GM12872 (cell line): Measurements from ENCODE around the gene CARM1.

ENCODE experiments used
- TF ChIP-seq, protein P1 (sequence below): IDR thresholded peaks from 3 replicates; pipeline ENCODE4 v1.5.1; 2011; ENCODE audit warnings: low read depth, mild to moderate bottlenecking, low read length, moderate library complexity; ENCODE audit not compliant: insufficient read depth

CARM1 gene

DNA sequence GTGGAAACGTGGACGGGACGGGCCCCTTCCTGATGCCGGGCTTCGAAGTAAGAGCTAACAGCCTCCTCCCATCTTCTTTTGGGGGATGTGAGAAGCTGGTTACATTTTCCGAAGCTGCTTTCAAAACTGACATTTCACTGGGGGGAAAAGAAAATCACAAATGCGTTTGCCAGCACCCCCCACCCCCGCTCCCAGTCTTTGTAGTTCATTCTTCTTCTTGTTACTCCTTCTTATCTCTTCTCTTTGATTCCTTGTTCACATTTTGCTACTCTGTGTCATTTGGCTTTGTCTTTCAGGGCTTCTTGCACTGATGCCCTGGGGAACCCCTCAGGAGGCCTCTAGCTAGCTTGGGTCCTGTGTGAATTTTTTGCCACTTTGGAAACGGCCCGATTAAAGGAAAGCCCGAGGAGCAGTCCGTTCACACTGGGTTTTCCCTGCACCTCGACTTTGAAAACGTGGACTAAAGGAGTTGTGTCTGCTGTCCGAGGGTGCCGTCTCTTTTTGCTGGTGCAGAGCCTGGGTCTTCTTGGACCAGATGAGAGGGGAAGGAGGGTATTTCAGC lies 1.3 kb downstream of the CARM1 start:
- TF ChIP-seq, protein P1, sequence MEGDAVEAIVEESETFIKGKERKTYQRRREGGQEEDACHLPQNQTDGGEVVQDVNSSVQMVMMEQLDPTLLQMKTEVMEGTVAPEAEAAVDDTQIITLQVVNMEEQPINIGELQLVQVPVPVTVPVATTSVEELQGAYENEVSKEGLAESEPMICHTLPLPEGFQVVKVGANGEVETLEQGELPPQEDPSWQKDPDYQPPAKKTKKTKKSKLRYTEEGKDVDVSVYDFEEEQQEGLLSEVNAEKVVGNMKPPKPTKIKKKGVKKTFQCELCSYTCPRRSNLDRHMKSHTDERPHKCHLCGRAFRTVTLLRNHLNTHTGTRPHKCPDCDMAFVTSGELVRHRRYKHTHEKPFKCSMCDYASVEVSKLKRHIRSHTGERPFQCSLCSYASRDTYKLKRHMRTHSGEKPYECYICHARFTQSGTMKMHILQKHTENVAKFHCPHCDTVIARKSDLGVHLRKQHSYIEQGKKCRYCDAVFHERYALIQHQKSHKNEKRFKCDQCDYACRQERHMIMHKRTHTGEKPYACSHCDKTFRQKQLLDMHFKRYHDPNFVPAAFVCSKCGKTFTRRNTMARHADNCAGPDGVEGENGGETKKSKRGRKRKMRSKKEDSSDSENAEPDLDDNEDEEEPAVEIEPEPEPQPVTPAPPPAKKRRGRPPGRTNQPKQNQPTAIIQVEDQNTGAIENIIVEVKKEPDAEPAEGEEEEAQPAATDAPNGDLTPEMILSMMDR = no peak

DNA sequence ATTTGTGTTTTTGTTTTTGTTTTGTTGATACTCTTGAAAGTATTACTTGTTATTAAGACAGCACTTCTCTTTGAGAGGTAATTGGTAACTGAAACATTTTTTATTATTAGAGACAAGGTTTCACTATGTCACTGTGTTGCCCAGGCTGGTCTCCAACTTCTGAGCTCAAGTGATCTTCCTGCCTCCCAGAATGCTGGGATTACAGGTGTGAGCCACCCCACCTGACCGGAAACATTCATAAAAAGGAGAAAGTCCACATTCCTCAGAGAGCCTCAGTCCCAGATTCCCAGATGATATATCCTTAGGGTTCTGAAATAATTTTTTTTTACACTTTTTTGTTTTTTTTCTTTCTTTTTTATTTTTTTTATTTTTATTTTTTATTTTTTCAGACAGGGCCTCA lies 2.7 kb downstream of the CARM1 start:
- TF ChIP-seq, protein P1 = no peak

DNA sequence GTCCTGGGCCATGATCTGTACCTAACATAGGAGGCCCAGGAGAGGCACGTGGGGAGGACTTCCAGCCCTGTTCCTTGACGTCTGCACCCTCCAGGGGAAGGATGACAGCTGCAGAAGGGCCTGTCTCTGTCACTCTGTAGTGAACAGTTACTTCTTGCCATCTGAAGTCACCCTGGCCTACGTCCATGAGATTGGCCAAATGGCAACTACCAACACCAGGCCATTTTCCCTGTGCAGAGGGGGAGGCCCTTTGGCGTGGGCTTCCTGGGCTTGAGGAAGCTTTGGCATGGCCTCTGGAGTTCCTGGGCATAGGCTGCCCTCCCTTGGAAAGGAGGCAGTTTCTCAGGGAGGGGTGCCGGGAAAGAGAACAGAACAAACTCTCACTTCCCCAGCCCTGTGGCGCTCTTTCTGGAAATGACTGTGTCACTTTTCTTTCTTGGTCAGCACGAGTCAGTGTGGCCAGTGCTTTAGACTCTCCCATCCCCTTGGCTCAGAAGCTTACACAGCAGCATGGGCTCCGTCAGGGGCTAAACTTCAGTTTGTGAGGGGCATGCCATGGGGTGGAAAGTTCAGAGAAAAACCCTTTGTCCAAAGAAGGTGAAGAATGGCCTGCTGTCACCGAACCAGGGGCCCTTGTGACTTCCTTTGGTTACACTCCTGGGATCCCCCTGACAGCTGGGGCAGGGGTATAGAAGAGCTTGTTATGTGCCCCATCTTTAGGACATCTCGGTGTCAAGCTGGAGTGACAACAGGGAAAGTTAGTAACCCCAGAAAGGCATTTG lies 5.3 kb downstream of the CARM1 start:
- TF ChIP-seq, protein P1 = no peak

DNA sequence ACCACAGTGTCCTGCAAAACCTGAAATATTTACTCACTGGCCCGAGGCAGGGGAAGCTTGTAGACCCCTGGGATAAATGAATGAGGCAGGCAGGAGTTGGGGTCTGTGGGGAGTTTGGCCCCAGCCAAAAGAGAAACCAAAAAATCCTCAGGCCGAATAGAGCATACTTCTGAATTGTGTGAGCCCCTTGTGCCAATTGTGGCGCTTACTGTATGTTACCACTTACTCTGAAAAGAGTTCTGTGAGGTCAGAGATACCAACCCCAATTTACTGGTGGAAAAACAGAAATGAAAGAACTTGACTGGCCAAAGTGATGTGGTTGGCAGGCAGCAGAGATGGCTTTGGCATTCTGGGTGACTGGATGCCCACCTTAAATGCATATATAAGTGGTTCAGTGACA lies 6.9 kb downstream of the CARM1 start:
- TF ChIP-seq, protein P1 = no peak

DNA sequence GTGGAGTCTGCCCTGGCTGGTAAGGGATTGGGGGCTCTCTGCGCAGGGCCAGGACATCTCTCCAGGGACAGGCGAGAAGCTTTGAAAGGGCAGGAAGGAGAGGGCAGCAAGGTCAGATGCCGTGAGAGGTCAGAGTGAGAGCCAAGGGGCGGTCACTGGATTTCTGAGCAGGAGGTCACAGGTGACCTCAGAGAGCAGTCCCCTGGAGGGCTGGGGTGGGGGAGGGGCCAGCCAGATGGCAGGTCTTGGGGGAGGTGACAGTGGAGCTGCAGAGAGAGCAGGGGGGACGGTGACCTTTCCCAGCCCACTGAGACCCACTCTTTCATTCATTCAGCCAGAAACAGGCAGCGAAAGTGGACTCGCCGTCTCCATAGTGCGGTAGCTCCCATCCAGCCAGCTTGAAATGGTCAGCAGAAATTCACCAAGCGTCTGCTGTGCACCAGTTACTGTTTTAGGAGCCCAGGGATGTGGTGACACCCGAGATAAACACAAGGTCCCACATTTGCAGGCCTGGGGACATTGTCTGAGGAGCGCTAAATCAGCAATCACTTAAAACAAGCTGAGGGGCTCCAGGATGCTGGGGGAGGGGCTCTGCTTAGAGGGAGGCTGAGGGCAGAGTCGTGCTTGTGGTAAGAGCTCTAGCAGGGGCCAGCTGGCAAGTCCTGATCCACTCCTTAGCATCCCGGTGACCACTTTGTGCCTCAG lies 10.2 kb downstream of the CARM1 start:
- TF ChIP-seq, protein P1 = no peak

DNA sequence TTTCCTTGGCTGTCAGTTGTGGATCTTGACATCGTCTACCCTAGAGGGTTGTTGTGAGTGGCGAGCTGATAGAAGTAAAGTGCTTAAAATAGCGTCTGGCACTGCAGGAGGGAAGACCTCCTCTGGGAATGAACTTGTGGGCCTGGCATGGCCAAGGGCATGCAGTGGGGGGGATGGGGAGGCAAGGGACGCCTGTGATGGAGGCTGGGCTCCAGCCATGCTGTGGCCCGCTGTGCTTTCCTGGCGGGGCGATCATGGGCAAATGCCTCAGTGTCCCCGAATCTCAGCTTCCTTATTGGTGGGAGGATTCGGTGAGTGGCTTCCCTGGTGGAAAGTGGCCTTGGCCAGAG lies 10.7 kb downstream of the CARM1 start:
- TF ChIP-seq, protein P1 = no peak

DNA sequence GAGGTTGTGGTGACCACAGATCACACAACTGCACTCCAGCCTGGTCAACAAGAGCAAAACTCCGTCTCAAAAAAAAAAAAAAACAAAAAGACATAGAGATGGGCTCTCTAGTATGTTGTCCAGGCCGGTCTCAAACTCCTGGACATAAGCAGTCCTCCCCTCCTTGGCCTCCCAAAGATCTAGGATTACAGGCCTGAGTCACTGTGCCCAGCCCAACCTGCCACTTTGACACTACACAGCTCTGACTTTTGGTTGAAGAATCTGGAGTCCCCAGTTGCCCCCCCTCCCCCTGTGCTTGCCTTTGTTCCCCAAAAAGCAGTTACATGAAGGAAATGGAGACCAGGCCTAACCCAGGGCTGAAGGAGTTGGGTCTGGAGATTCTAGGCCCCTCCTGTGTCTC lies 12.9 kb downstream of the CARM1 start:
- TF ChIP-seq, protein P1 = no peak
